ENCODE data around the gene SMIM24. TPM values are rescaled to one million over a fixed set of nuclear protein-coding genes. Genes with fewer than 3 reads are reported as not detected.
"Not testable (repeated sequence)": the region's sequence is repeated elsewhere in the genome, so short reads cannot be mapped to it uniquely, and the experiment has no call there.

SMIM24 gene
- total RNA-seq: 1.4 and 2.5 TPM in 2 replicates

GRCh38 chr19:3480383-3481091 is at the start of gene SMIM24:
Gene SMIM24 (minus strand): TSS chr19:3480525. CDS start chr19:3480463, 62 bp downstream.
- no peak for DNase-seq (ENCODE audit: low read depth)
- TF ChIP-seq CTCF (conservative IDR thresholded peaks at IDR 0.05; ENCODE audit: low read depth, low read length): no peak
- H3K4me3 ChIP-seq (ENCODE audit: low read depth, low read length): peak within 1 kb of the TSS; percentile 24

DNA sequence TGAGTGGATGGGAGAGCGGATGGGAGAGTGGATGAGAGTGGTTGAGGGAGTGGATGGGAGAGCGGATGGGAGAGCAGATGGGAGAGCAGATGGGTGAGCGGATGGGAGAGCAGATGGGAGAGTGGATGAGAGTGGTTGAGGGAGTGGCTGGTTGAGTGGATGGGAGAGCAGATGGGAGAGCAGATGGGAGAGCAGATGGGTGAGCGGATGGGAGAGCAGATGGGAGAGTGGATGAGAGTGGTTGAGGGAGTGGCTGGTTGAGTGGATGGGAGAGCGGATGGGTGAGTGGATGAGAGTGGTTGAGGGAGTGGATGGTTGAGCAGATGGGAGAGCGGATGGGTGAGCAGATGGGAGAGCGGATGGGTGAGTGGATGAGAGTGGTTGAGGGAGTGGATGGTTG is 49.0 kb upstream of the SMIM24 start:
- H3K4me3 ChIP-seq (ENCODE audit: low read depth, low read length); DNase-seq (ENCODE audit: low read depth): not testable (repeated sequence)

GRCh38 chr19:3528539-3529211 is 48.4 kb upstream of the SMIM24 start:
- no peak for TF ChIP-seq CTCF (conservative IDR thresholded peaks at IDR 0.05; ENCODE audit: low read depth, low read length)
- DNase-seq (ENCODE audit: low read depth): no peak
- H3K4me3 ChIP-seq (ENCODE audit: low read depth, low read length): no peak overlapping the region

DNA sequence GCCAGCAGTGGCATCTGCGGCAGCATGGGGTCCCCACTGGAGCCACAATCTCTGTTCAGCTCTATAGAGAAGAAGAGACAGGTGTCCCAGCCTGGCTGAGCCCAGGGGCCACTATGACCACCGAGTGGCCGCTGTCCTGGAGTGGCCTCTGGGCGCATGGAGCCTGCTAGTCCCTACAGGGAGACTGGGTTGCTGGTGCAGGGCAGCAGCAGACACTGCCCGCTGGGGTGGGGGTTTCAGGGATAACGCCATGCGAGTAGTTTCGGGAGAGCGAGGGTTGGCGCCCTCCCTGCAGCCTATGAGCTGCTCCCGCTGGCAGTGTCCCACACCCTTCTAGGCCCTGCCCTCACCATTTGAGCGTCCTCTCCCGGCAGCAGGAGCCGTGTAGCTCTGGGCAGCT is 47.8 kb upstream of the SMIM24 start:
- no peak for DNase-seq (ENCODE audit: low read depth)
- TF ChIP-seq CTCF (conservative IDR thresholded peaks at IDR 0.05; ENCODE audit: low read depth, low read length): no peak
- H3K4me3 ChIP-seq (ENCODE audit: low read depth, low read length): no peak overlapping the region

- TF ChIP-seq CTCF (conservative IDR thresholded peaks at IDR 0.05; ENCODE audit: low read depth, low read length): no peak
- H3K4me3 ChIP-seq (ENCODE audit: low read depth, low read length): no peak overlapping the region
- DNase-seq (ENCODE audit: low read depth): no peak
Measured at GRCh38 chr19:3527238-3527910, 47.0 kb upstream of the SMIM24 start.

DNA sequence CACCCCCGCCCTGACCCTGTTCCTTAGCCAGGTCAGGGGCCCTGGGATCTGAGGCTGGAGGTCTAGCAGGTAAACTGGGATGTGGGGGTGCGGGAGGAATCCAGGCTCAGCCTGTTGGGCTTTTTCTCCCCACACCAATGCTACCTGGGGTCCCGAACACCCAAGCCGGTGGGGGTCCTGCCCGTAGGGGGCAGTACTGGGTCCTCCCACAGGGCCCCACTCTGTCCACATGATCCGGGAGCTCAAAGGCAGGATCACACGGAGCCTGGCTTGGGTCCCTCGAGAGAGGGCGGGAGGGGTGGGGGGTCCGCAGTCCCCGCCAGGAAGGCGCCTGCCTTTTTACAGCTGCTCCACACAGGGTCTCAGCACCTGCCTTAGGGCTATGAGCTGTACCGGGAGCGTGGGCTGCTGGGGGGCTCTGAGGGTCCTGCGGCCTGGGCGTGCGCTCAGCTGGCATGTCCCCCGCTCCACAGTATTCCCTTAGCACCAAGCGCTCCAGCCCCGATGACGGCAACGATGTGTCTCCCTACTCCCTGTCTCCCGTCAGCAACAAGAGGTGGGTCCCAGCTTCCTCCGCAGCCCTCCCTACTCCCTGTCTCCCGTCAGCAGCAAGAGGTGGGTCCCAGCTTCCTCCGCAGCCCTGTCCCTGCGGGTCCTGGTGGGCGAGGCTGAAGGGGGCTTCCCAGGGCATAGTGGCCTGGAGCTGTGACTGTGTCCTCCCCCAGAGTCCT is 46.3 kb upstream of the SMIM24 start:
- peak; percentile 29 for TF ChIP-seq CTCF (conservative IDR thresholded peaks at IDR 0.05; ENCODE audit: low read depth, low read length)

GRCh38 chr19:3524904-3525451 is 44.7 kb upstream of the SMIM24 start:
- no peak for DNase-seq (ENCODE audit: low read depth)
- H3K4me3 ChIP-seq (ENCODE audit: low read depth, low read length): no peak overlapping the region
- TF ChIP-seq CTCF (conservative IDR thresholded peaks at IDR 0.05; ENCODE audit: low read depth, low read length): no peak

More for the DNA sequence above, 46.3 kb upstream of the SMIM24 start:
- no peak for DNase-seq (ENCODE audit: low read depth)
- no peak overlapping the region for H3K4me3 ChIP-seq (ENCODE audit: low read depth, low read length)
